ENCODE results near the gene SMYD5. TPM values are rescaled to one million over a fixed set of nuclear protein-coding genes. Genes with fewer than 3 reads are reported as not detected.
"Not testable (repeated sequence)": the region's sequence is repeated elsewhere in the genome, so short reads cannot be mapped to it uniquely, and the experiment has no call there.

SMYD5 gene
- total RNA-seq, 1 donor from 2014 or later: 18.2 TPM

DNA sequence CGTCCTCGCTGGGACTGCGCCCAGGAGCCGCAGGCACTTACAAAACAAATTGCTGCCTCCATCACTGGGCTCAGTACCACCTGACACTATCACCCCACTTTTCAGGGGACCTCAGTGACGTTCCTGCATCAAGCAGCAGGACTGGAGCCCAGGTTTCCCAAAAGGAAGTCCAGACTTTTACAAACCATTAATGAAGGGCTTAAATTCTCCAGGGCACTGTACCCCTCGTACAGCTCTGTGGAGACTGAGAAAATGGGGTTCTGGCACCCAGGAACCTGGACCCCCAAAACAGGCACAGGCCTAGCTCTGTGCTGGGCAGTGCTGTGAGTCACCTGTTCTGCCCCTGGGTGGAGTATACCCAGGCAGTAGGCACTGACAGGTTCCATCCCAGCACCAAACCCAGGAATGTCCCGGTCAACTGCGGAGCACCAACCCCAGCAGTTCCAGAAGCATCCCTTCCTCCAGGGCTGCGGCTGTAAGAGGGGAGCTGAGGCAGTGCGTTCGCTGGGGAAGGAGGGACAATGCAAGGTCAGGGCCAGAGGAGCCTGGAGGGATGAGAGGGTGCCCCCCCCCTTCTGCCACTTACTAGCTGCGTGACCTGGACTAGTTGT lies 36.3 kb upstream of the SMYD5 start:
- intact Hi-C loops (cut with micrococcal nuclease): no loop called here
- DNase-seq: no peak
- peak overlapping the region; percentile 72 for H3K4me3 ChIP-seq

DNA sequence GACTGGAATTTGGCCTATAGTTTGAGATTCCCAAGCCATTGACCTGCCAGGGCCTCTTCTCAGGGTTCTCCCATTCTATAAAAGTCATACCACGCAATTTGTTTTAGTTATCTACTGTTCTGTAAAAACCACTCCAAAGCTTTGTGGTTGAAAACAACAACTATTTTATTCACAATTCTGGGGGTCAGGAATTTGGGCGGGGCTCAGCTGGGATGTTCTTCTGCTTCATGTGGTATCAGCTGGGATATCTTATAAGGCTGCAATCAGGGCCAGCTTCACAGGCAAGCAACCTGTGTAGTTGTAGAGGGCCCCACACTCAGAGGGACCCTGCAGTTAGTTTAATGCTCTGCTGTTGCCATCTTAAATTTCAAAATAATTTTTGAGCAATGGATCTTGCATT lies 28.1 kb upstream of the SMYD5 start:
- Histone ChIP-seq H3K4me1 (no peaks in the 10 kb centered on the region), H3K27ac (replicated peaks) (no peak overlapping the region), H3K4me3 (no peak overlapping the region), H3K9me3 (replicated peaks) (peaks cover 12% of the 10 kb centered on the region), H3K36me3 (no peaks in the 10 kb centered on the region), H3K27me3 (ENCODE audit: low read depth) (peaks cover 49% of the 10 kb centered on the region)
- intact Hi-C loops (cut with micrococcal nuclease): no loop called here
- DNase-seq: no peak
- TF ChIP-seq, protein P1, sequence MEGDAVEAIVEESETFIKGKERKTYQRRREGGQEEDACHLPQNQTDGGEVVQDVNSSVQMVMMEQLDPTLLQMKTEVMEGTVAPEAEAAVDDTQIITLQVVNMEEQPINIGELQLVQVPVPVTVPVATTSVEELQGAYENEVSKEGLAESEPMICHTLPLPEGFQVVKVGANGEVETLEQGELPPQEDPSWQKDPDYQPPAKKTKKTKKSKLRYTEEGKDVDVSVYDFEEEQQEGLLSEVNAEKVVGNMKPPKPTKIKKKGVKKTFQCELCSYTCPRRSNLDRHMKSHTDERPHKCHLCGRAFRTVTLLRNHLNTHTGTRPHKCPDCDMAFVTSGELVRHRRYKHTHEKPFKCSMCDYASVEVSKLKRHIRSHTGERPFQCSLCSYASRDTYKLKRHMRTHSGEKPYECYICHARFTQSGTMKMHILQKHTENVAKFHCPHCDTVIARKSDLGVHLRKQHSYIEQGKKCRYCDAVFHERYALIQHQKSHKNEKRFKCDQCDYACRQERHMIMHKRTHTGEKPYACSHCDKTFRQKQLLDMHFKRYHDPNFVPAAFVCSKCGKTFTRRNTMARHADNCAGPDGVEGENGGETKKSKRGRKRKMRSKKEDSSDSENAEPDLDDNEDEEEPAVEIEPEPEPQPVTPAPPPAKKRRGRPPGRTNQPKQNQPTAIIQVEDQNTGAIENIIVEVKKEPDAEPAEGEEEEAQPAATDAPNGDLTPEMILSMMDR (IDR thresholded peaks at IDR 0.05; ENCODE audit: borderline replicate concordance): no peak

More for the DNA sequence above, 36.3 kb upstream of the SMYD5 start:
- no peak overlapping the region for H3K27ac ChIP-seq (replicated peaks)
- no peaks in the 10 kb centered on the region for H3K36me3 ChIP-seq
- peaks cover 40% of the 10 kb centered on the region for H3K27me3 ChIP-seq (ENCODE audit: low read depth)
- peaks cover 29% of the 10 kb centered on the region for H3K4me1 ChIP-seq
- H3K9me3 ChIP-seq (replicated peaks): no peaks in the 10 kb centered on the region
- TF ChIP-seq, protein P1 (IDR thresholded peaks at IDR 0.05; ENCODE audit: borderline replicate concordance): no peak

DNA sequence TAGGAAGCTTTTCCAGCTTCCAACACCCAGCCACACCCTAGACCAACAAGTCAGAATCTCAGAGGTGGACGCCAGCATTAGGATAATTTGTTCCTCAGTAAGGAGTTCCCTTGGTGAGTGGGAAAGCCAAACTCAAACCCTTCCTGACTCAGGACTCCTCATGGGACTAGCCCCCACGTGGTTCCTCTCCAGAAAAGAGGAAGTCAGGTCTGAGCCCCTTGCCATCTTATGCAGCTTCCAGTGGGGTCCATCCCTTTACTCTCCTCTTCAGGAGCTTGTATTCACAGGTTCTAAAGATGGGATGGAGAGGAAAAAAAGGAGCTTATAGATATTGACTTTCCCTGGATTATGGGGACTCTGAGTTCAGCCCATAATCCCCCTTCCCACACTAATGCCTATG lies 26.5 kb upstream of the SMYD5 start:
- TF ChIP-seq, protein P1 (IDR thresholded peaks at IDR 0.05; ENCODE audit: borderline replicate concordance): no peak
- Histone ChIP-seq H3K36me3 (no peaks in the 10 kb centered on the region), H3K9me3 (replicated peaks) (peaks cover 12% of the 10 kb centered on the region), H3K27ac (replicated peaks) (no peak overlapping the region), H3K4me1 (no peaks in the 10 kb centered on the region), H3K27me3 (ENCODE audit: low read depth) (peaks cover 44% of the 10 kb centered on the region), H3K4me3 (no peak overlapping the region)
- no peak for DNase-seq
- intact Hi-C loops (cut with micrococcal nuclease): no loop called here

DNA sequence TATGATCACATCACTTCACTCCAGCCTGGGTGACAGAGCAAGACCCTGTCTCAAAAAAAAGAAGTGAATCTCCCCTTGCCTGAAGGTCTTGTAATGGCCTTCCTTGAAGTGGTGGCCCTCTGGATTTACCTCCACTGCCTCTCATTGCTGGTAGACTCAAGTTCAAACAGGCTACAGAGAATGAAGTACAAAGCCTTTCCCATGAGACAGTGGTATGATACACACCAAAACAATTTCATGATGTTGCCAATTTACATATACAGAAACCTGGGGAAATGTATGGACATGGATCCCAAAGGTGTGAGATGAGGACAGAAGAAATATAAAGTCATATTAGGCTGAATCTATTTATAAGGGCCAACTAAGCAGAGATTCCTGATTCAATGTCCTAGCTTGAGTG lies 16.5 kb upstream of the SMYD5 start:
- intact Hi-C loops (cut with micrococcal nuclease): no loop called here
- H3K9me3 ChIP-seq (replicated peaks): no peaks in the 10 kb centered on the region
- no peak for DNase-seq
- H3K27me3 ChIP-seq (ENCODE audit: low read depth): peaks cover 73% of the 10 kb centered on the region
- no peak overlapping the region for H3K27ac ChIP-seq (replicated peaks)
- no peak overlapping the region for H3K4me3 ChIP-seq
- TF ChIP-seq, protein P1 (IDR thresholded peaks at IDR 0.05; ENCODE audit: borderline replicate concordance): no peak
- H3K36me3 ChIP-seq: no peaks in the 10 kb centered on the region
- H3K4me1 ChIP-seq: peaks cover 9% of the 10 kb centered on the region

DNA sequence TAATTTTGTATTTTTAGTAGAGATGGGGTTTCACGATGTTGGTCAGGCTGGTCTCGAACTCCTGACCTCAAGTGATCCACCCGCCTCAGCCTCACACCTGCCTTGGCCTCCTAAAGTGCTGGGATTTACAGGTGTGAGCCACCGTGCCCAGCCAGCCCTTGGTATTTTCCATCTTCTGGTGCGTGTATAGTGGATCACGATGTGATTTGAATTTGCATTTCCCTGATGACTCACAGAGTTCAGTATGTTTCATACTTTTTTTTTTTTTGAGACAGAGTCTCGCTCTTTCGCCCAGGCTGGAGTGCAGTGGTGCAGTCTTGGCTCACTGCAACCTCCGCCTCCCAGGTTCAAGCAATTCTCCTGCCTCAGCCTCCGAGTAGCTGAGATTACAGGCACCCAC lies 13.8 kb upstream of the SMYD5 start:
- intact Hi-C loops (cut with micrococcal nuclease); H3K27ac ChIP-seq (replicated peaks); DNase-seq; H3K9me3 ChIP-seq (replicated peaks); H3K4me3 ChIP-seq; H3K36me3 ChIP-seq: not testable (repeated sequence)
- H3K27me3 ChIP-seq (ENCODE audit: low read depth): peaks cover 95% of the 10 kb centered on the region
- H3K4me1 ChIP-seq: peaks cover 16% of the 10 kb centered on the region

DNA sequence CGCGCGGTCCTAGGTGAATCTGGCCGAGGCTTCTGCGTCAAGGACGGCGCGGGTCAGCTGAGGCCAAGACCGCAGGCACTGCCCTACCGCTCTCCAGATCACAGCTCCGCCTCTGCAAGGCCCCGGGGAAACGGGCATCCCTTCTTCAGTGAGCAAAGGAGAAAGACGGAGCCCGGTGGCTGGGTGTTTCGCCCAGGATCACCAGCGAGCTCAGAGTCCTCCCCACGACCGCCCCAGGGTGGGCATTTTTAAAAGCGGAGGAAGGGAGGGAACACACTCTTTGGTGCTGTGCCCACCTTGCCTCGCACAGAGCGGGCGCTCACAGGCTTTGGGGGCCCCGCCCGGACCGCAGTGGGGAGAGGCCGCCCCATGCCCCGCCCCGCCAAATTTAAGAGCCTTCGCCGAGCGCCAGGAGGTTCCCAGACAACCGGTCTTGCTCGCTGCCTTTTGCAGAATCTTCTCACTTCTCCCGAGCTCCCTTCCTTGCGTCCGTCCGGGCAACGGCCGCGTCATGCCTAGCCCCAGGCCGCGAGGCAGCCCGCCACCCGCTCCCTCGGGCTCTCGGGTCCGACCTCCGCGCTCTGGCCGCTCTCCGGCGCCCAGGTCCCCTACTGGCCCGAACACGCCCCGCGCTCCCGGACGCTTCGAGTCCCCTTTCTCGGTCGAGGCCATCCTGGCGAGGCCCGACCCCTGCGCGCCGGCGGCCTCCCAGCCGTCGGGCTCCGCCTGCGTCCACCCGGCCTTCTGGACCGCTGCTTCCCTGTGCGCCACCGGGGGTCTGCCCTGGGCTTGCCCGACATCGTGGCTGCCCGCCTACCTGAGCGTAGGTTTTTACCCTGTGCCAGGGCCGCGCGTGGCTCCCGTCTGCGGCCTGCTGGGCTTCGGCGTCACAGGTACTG lies 11.6 kb upstream of the SMYD5 start, which contains the start of gene NOTO:
NOTO (plus strand) TSS at position 419 of the 899 bp plus-strand sequence; CDS start at position 512, 93 bp downstream.
- TF ChIP-seq, protein P1 (IDR thresholded peaks at IDR 0.05; ENCODE audit: borderline replicate concordance): no peak
- Histone ChIP-seq H3K27me3 (ENCODE audit: low read depth) (peaks cover 98% of the 10 kb centered on the region), H3K4me1 (peaks cover 16% of the 10 kb centered on the region), H3K27ac (replicated peaks) (no peak within 1 kb of the TSS), H3K36me3 (no peaks in the 10 kb centered on the region), H3K9me3 (replicated peaks) (no peaks in the 10 kb centered on the region), H3K4me3 (peak within 1 kb of the TSS; percentile 55)
- intact Hi-C loops (cut with micrococcal nuclease): no loop called here
- DNase-seq: no peak

Data from left ventricle myocardium inferior (tissue), 1 donor.